Activated CD8-positive, alpha-beta memory T cell treated with anti-CD3 and anti-CD28 coated beads, Interleukin-2, amount 50 U/mL, for 24 hours (primary cell): ENCODE measurements around the gene CC2D2A.

ENCODE experiments used
- DNase-seq: peaks from one replicate; pipeline ENCODE4 v3.0.0-alpha.2; 2020; ENCODE audit errors: extremely low read depth

The CC2D2A gene

GRCh38 chr4:15648600-15648999, 178.9 kb downstream of the CC2D2A start:
- no peak for DNase-seq

DNA sequence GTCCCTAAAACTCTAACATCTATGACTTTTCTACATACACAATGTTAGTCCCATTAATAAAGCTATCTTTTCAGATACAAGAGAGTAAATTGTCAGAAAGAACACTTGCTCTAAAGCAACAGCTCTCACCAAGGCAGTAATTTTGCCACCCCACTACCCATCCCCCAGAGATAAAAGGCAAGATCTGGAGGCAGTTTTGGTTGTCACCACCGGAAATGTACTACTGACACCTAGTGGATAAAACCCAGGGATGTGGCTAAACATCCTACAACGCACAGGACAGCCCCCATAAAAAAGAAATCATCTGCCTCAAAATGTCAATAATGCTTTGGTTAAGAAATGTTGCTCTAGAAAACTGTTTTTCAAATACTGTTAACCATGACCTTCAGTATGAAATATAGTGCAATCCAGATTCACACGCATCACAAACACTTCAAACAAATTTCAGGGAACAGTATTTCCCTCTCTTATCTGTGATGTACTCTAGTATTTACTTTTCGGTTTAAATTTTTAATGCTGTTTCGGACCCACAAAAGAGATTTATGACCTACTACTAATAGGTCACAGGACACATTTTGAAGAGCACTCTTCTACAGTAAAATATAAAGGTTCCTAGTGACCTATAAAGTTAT, 180.3 kb downstream of the CC2D2A start:
- peak; percentile 24 for DNase-seq
